ENCODE measurements around the gene VAT1L.

VAT1L gene

DNA sequence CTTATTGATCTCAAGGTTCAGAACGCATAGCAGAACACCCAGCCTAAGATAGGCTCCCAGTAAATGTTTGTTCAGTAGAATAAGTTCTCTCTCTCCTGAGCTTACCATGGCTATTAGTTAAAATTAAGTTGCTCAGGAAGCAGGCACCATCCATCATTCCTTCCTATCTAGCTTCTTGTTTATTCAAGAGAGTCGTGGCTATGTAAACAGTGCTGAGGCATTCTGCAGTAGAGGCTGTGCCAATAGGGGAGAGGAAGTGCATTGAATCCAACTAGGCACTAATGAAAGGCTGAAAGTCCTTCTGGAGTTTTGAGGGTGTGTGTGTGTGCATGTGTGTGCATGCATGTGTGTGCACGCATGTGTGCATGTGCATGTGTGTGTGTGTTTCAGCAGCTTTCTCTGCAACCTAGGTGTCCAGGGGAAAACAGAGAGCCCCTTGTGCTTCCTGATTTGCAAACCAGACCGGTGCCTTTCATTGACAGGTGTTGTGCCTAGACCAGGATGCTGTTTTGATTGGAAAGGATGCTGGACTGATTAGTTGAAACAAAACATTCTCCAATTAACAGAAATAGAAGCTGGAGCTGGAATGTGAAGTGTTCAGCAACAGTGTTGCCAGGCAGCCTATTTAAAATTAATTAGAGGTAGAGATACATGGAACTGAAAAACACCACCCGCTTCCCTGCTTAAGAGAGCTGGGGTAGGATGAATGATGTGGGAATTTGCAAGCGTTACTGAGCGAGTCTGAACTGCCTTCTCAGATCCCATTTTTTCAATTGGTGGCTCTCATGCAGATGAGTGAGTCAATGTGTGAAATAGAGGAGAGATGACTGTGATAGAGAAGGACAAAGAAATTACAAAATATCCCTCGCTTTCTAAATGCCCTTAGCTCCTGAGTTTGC lies 130.7 kb downstream of the VAT1L start:
- no peaks in the 10 kb centered on the region for H3K36me3 ChIP-seq
- no peaks in the 10 kb centered on the region for H4K20me1 ChIP-seq
- no peak overlapping the region for H3K4me2 ChIP-seq
- TF ChIP-seq Cebpa-rat (IDR thresholded peaks at IDR 0.05): no peak
- H3K9me3 ChIP-seq: no peaks in the 10 kb centered on the region
- H3K27me3 ChIP-seq: no peaks in the 10 kb centered on the region
- no peak overlapping the region for H3K4me3 ChIP-seq
- no peaks in the 10 kb centered on the region for H3K4me1 ChIP-seq
- H3K9ac ChIP-seq: no peak overlapping the region
- H3K27ac ChIP-seq: no peak overlapping the region

DNA sequence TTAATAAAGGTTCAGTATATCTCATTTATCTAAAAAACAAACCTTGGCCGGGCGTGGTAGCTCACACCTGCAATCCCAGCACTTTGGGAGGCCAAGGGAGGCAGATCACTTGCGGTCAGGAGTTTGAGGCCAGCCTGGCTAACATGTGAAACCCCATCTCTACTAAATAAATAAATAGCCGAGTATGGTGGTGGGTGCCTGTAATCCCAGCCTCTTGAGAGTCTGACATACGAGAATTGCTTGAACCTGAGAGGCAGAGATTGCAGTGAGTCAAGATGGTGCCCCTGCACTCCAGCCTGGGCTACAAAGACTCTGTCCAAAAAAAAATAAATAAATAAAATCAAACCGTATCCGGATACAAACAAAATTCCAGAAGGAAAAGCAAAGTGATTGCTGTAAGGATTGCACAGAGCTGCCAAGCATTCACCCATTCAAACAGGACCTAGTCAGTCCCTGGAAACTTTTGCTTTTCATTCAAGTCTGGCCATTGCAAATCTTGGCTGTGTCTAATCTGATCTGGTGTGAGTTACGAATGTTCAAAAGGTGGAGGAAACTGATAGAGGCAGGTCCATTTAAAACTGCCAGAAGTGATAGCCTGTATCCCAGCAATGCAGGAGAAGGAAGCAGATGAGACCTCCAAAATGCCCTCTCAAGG lies 131.5 kb downstream of the VAT1L start:
- TF ChIP-seq Cebpa-rat (IDR thresholded peaks at IDR 0.05): no peak
- no peaks in the 10 kb centered on the region for H3K36me3 ChIP-seq
- no peaks in the 10 kb centered on the region for H3K27me3 ChIP-seq
- no peak overlapping the region for H3K4me2 ChIP-seq
- no peak overlapping the region for H3K27ac ChIP-seq
- H3K4me1 ChIP-seq: no peaks in the 10 kb centered on the region
- no peak overlapping the region for H3K9ac ChIP-seq
- no peaks in the 10 kb centered on the region for H3K9me3 ChIP-seq
- no peaks in the 10 kb centered on the region for H4K20me1 ChIP-seq
- H3K4me3 ChIP-seq: no peak overlapping the region

DNA sequence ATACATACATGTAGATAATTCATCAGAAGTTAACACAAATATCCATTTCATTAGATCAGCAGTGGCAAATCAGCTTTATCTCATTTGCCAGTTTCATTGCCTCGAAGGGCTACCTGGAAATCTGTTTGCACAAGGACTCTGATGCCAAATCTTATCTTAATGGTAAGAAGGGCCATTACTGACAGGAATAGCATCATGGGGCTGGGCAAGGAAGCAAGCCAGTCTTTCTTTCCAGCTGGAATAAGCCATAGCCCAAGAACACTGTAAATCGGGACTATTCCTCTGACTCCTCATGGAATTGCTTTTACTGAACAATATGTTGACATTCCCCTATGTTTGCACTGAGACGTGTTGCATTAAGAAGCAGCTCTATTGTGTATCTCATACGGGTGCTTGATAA lies 132.6 kb downstream of the VAT1L start:
- Histone ChIP-seq H3K9ac (no peak overlapping the region), H3K4me2 (no peak overlapping the region), H3K27me3 (no peaks in the 10 kb centered on the region), H3K9me3 (no peaks in the 10 kb centered on the region), H3K27ac (no peak overlapping the region), H3K36me3 (no peaks in the 10 kb centered on the region), H3K4me3 (no peak overlapping the region), H3K4me1 (no peaks in the 10 kb centered on the region), H4K20me1 (no peaks in the 10 kb centered on the region)
- TF ChIP-seq Cebpa-rat (IDR thresholded peaks at IDR 0.05): no peak

DNA sequence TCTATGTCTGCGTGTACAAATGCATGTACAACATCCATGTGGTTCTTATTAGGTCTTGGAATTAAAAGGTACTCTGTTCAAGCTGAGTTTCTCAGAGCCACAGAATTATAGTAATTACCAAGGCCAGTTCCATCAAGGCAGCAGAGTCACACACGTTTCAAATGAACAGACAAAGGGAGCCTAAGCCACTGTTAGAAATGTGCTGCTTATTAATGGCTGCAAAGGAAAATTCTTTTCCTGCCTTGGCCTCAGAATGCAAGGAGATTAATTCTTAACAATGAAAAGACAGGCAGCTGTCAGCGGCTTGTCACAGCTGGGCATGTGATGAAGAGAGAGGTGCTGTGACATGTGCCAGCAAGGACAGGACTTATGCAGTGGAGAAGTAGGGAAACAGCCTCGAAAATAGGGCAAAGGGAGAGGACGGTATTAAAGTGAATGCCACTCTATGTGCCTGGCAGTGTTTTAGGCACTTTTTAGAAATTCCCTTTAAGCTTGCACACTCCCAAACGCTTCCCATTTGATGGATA lies 133.9 kb downstream of the VAT1L start:
- no peak overlapping the region for H3K27ac ChIP-seq
- no peak overlapping the region for H3K4me2 ChIP-seq
- H3K27me3 ChIP-seq: no peaks in the 10 kb centered on the region
- no peak overlapping the region for H3K9ac ChIP-seq
- no peaks in the 10 kb centered on the region for H3K36me3 ChIP-seq
- H3K4me1 ChIP-seq: no peaks in the 10 kb centered on the region
- no peaks in the 10 kb centered on the region for H3K9me3 ChIP-seq
- TF ChIP-seq Cebpa-rat (IDR thresholded peaks at IDR 0.05): no peak
- H3K4me3 ChIP-seq: no peak overlapping the region
- H4K20me1 ChIP-seq: no peaks in the 10 kb centered on the region

DNA sequence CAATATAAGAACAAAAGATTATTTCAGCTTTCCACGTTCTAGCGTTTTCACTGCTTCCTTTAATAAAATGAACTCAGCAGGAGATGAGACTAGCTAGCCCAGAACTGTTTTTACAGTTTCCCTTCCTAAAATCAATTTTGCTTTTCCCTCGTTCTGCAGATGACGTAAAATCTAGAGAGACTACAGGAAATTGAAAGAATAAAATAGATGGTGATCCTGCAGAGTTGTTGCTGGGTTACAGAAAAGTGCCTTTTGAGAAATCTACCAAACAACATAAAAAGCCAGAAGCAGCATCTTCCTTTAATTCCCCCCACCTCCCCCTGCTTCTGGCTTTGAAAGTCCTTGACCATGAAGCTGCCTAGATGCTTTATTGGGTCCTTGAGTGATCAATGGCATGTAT lies 137.2 kb downstream of the VAT1L start:
- H3K4me3 ChIP-seq: no peak overlapping the region
- no peaks in the 10 kb centered on the region for H3K9me3 ChIP-seq
- H3K27ac ChIP-seq: no peak overlapping the region
- TF ChIP-seq Cebpa-rat (IDR thresholded peaks at IDR 0.05): no peak
- no peak overlapping the region for H3K4me2 ChIP-seq
- H4K20me1 ChIP-seq: no peaks in the 10 kb centered on the region
- no peaks in the 10 kb centered on the region for H3K4me1 ChIP-seq
- no peaks in the 10 kb centered on the region for H3K36me3 ChIP-seq
- H3K27me3 ChIP-seq: no peaks in the 10 kb centered on the region
- H3K9ac ChIP-seq: no peak overlapping the region

DNA sequence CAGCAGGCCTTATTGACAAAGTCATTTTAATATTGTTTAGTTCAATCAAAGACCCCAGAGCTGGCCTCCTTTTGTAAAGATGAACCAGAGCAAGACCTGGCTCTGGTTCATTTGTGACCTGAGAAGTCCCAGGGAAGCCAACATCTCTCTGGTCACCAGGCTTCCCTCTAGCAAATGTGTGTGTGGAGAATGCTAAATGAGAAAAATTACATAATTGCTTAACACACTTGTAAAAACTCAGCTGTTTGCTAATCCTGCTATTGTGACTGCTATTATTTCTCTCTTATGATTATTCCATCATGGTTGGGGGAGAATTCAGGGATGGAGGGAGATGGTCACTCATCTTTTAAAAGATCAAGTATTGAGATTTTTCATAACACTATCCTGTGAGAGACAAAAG lies 139.7 kb downstream of the VAT1L start:
- H3K27ac ChIP-seq: no peak overlapping the region
- no peak overlapping the region for H3K4me3 ChIP-seq
- H3K9me3 ChIP-seq: no peaks in the 10 kb centered on the region
- H4K20me1 ChIP-seq: no peaks in the 10 kb centered on the region
- no peaks in the 10 kb centered on the region for H3K4me1 ChIP-seq
- TF ChIP-seq Cebpa-rat (IDR thresholded peaks at IDR 0.05): no peak
- H3K4me2 ChIP-seq: no peak overlapping the region
- no peaks in the 10 kb centered on the region for H3K27me3 ChIP-seq
- no peak overlapping the region for H3K9ac ChIP-seq
- no peaks in the 10 kb centered on the region for H3K36me3 ChIP-seq

DNA sequence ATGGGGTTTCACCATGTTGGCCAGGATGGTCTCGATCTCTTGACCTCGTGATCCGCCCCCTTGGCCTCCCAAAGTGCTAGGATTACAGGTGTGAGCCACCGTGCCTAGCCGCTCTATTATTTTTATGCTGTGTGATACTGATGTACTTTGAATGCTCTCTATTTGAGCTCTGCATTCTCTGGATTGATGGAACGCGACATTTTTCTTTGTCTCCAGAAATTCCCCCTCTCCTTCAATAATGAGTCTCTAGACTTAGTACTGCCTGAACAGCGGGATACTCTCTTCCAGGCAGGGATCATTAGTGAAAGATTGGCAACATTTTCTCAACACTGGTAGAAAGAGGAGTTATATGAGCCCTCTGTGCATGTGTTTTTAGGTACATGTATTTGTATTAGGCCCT lies 140.6 kb downstream of the VAT1L start:
- Histone ChIP-seq H3K27me3 (no peaks in the 10 kb centered on the region), H3K36me3 (no peaks in the 10 kb centered on the region), H4K20me1 (no peaks in the 10 kb centered on the region), H3K4me2 (no peak overlapping the region), H3K9me3 (no peaks in the 10 kb centered on the region), H3K9ac (no peak overlapping the region), H3K4me3 (no peak overlapping the region), H3K27ac (no peak overlapping the region), H3K4me1 (no peaks in the 10 kb centered on the region)
- TF ChIP-seq Cebpa-rat (IDR thresholded peaks at IDR 0.05): no peak

DNA sequence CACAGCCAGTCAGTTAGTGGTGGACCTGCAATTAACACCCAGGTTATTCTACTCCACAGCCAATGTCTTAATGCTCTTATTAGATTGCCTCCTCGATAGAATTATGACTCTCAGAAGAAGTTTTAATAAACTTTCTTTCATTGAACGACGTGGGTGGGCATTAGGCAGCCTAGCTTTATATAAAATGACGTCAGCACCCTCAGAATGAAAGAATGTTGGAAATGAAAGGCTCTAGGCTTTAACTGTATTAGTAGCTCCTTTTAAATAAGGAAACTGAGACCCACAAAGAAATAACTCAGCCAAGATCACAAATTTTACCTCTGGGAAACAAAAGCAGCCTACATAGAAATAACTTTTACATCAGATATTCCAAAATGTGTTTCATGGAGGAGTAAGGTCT lies 142.7 kb downstream of the VAT1L start:
- Histone ChIP-seq H3K36me3 (no peaks in the 10 kb centered on the region), H3K4me2 (no peak overlapping the region), H3K9ac (no peak overlapping the region), H3K9me3 (no peaks in the 10 kb centered on the region), H4K20me1 (no peaks in the 10 kb centered on the region), H3K4me1 (no peaks in the 10 kb centered on the region), H3K27ac (no peak overlapping the region), H3K27me3 (no peaks in the 10 kb centered on the region), H3K4me3 (no peak overlapping the region)
- TF ChIP-seq Cebpa-rat (IDR thresholded peaks at IDR 0.05): no peak

DNA sequence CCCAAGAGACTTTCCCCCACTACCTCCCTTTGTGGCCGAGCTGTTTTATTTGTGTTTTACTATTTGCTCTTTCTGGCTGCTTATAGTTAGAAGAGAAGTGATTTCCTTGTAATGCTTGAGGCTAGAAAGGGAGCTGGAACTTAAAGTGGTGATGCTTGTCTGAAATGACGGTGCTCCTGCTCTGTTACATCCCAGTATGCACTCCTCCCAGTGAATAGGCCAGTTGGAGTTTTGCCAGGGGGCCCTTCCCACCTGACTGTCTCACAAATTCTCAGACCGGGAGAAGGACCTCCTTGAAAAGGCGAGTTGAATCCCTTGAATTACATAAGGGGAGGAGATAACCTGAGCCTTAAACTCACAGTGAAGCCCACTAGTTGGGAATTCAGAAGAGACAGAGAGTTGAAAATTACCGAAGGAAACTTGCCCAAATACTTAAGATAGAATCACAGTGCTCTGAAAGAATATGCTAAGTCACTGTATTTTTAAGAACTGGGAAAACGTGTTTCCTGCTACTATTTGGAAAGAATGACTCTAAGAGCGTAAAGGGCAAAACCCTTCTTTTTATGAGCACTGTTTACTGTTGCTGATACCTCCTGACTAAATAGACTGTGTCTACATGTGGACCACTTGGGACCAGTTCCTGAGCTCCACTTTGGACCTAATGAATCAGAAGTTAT lies 149.2 kb downstream of the VAT1L start:
- H3K9ac ChIP-seq: no peak overlapping the region
- H3K27ac ChIP-seq: no peak overlapping the region
- H3K27me3 ChIP-seq: no peaks in the 10 kb centered on the region
- H3K36me3 ChIP-seq: no peaks in the 10 kb centered on the region
- no peaks in the 10 kb centered on the region for H4K20me1 ChIP-seq
- peaks cover 5% of the 10 kb centered on the region; the same call in 1 of the 2 replicates for H3K9me3 ChIP-seq
- no peaks in the 10 kb centered on the region for H3K4me1 ChIP-seq
- no peak for TF ChIP-seq Cebpa-rat (IDR thresholded peaks at IDR 0.05)
- no peak overlapping the region for H3K4me2 ChIP-seq
- H3K4me3 ChIP-seq: no peak overlapping the region

DNA sequence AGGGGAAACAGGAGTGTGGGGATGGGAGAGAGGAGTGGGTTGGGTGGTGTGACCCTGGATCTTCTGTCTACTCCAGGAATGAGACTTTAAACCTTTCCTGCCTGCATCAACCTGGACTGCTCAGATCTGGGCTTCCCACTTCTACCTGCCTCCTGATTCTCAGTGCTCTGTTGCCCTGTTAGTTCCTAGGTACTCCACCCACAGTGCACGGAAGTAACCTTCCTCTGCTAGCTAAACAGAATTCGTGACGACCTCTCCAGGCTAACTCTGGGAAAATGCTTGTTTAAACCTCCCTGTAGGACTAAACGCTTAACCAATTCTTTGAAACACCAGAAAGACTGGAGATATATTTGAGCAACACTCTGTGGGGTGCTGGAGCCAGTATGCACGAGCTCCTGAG lies 150.5 kb downstream of the VAT1L start:
- Histone ChIP-seq H3K27me3 (no peaks in the 10 kb centered on the region), H3K4me2 (no peak overlapping the region), H3K9me3 (peaks cover 7% of the 10 kb centered on the region; the same call in 1 of the 2 replicates), H3K27ac (no peak overlapping the region), H3K4me1 (no peaks in the 10 kb centered on the region), H3K36me3 (no peaks in the 10 kb centered on the region), H3K4me3 (no peak overlapping the region), H4K20me1 (no peaks in the 10 kb centered on the region), H3K9ac (no peak overlapping the region)
- TF ChIP-seq Cebpa-rat (IDR thresholded peaks at IDR 0.05): no peak

All from BLaER1 (cell line).